HG03196 (cell line): ENCODE data around the gene USP19.
A peak's percentile ranks its signal among the peaks of the same experiment; 100 is the strongest.

Experiments
- ATAC-seq: cut with Tn5 transposase; IDR thresholded peaks from one replicate; pipeline ENCODE4 v1.9.1; 2021; ENCODE audit not compliant: unreplicated experiment

Gene USP19

GRCh38 chr3:49120438-49121131, at the start of gene USP19:
TSS of gene USP19 (minus strand) at chr3:49120823. CDS start at chr3:49119145, 1,678 bp downstream.
- ATAC-seq, result peak; percentile 62

GRCh38 chr3:49166752-49167556, 46.3 kb upstream of the USP19 start:
- no peak for ATAC-seq

- peak; percentile 70 for ATAC-seq
Observed at GRCh38 chr3:49165771-49166751, 45.4 kb upstream of the USP19 start, which contains the start of gene CCDC71. TSS of gene CCDC71 (minus strand) at chr3:49166331. CDS start at chr3:49164208, 2,123 bp downstream.

- no peak for ATAC-seq
Observed at GRCh38 chr3:49164983-49165720, 44.5 kb upstream of the USP19 start.

- ATAC-seq, result no peak
Observed at GRCh38 chr3:49163609-49164008, 43.0 kb upstream of the USP19 start.

- no peak for ATAC-seq
Observed at GRCh38 chr3:49162751-49163419, 42.3 kb upstream of the USP19 start.

- no peak for ATAC-seq
Observed at GRCh38 chr3:49161808-49162530, 41.3 kb upstream of the USP19 start.

GRCh38 chr3:49161197-49161596, 40.6 kb upstream of the USP19 start:
- no peak for ATAC-seq

- no peak for ATAC-seq
Observed at GRCh38 chr3:49158792-49159191, 38.2 kb upstream of the USP19 start.

GRCh38 chr3:49158103-49158709, 37.6 kb upstream of the USP19 start:
- ATAC-seq, result no peak

GRCh38 chr3:49157289-49157688, 36.7 kb upstream of the USP19 start:
- ATAC-seq, result no peak

- no peak for ATAC-seq
Observed at GRCh38 chr3:49153349-49153912, 32.8 kb upstream of the USP19 start.

- ATAC-seq, result no peak
Observed at GRCh38 chr3:49151610-49152009, 31.0 kb upstream of the USP19 start.

GRCh38 chr3:49148159-49148558, 27.5 kb upstream of the USP19 start:
- ATAC-seq, result no peak

- ATAC-seq, result no peak
Observed at GRCh38 chr3:49140080-49140479, 19.5 kb upstream of the USP19 start.

GRCh38 chr3:49135499-49135898, 14.9 kb upstream of the USP19 start:
- ATAC-seq, result no peak

- ATAC-seq, result no peak
Observed at GRCh38 chr3:49134471-49135265, 14.0 kb upstream of the USP19 start.
